ENCODE results near the gene ZNF474. TPM values are rescaled to one million over a fixed set of nuclear protein-coding genes. Genes with fewer than 3 reads are reported as not detected.

Gene ZNF474
- total RNA-seq, 1 experiment from 2014 or later: 0.36 TPM

DNA sequence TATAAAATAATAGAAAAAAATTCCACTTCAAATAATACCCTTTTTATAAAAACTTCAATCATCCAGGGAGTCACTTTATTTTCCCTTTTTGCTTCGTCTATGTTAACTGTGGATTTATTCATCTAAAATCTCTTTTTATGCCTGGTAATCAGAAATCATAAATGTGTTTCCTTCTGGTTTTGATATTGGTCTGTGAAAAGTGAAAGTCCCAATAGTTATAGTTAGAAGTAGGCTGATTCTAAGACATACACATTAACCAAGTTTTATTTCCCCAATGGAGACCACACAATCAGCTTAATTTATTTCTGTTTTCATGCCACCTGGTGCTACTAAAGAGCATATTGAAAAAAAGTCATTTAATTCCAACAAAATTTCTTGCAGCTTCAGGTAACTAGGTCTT, 45.7 kb downstream of the ZNF474 start:
- Histone ChIP-seq H4K20me1 (ENCODE audit: low read length) (no peaks in the 10 kb centered on the region), H3K4me3 (ENCODE audit: low read length) (no peak overlapping the region), H3K36me3 (ENCODE audit: low read depth, low read length) (no peaks in the 10 kb centered on the region), H3K4me1 (ENCODE audit: insufficient read depth, low read length) (0 out of 2 replicates have a peak, but pooled peaks cover 6% of the 10 kb centered on the region), H3K4me2 (ENCODE audit: low read length) (no peak overlapping the region), H3K9ac (ENCODE audit: low read length) (no peak overlapping the region), H3K9me2 (replicated peaks; ENCODE audit: low read length) (no peaks in the 10 kb centered on the region), H3F3A (ENCODE audit: low read length, unreplicated experiment) (no peaks in the 10 kb centered on the region), H2AFZ (ENCODE audit: low read length) (no peak overlapping the region), H3K9me3 (ENCODE audit: low read length) (no peaks in the 10 kb centered on the region), H3K27ac (ENCODE audit: low read length) (no peak overlapping the region), H3K79me2 (ENCODE audit: low read length) (no peaks in the 10 kb centered on the region), H3K27me3 (ENCODE audit: low read length) (no peaks in the 10 kb centered on the region)
- ChIA-PET CTCF (no interaction called here), POLR2A (ENCODE audit: unreplicated experiment) (no interaction called here)
- intact Hi-C loops (cut with micrococcal nuclease): no loop called here
- BruUV-seq (replicated peaks): no TSS peak
- ATAC-seq: no peak
- no peak for TF ChIP-seq EZH2phosphoT487 (IDR thresholded peaks at IDR 0.05; ENCODE audit: borderline replicate concordance, low read length)
- no peak for TF ChIP-seq EZH2 (IDR thresholded peaks at IDR 0.05; ENCODE audit: low read length, unreplicated experiment)
- TF ChIP-seq, protein P1, sequence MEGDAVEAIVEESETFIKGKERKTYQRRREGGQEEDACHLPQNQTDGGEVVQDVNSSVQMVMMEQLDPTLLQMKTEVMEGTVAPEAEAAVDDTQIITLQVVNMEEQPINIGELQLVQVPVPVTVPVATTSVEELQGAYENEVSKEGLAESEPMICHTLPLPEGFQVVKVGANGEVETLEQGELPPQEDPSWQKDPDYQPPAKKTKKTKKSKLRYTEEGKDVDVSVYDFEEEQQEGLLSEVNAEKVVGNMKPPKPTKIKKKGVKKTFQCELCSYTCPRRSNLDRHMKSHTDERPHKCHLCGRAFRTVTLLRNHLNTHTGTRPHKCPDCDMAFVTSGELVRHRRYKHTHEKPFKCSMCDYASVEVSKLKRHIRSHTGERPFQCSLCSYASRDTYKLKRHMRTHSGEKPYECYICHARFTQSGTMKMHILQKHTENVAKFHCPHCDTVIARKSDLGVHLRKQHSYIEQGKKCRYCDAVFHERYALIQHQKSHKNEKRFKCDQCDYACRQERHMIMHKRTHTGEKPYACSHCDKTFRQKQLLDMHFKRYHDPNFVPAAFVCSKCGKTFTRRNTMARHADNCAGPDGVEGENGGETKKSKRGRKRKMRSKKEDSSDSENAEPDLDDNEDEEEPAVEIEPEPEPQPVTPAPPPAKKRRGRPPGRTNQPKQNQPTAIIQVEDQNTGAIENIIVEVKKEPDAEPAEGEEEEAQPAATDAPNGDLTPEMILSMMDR (conservative IDR thresholded peaks at IDR 0.05; ENCODE audit: low read depth, low read length): no peak
- DNase-seq: no peak

DNA sequence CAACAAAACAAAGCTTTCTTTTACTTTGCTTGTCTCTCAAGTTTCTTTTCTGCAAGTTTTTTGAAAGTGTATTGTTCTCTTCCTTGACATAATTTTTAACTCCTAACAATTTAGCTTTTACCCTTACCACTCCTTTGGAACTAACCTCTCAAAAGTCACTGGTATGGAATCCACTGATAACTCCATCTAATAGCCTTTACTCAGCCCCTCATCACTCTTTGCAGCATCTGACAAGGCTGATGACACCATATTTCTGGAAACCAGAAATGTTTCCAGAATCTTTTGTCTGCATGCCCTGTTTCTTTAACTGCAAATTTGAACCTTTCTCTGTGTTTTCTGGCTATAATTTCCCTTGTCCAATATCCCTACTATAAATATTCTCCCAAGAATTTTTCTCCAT, 46.5 kb downstream of the ZNF474 start:
- TF ChIP-seq EZH2 (IDR thresholded peaks at IDR 0.05; ENCODE audit: low read length, unreplicated experiment): no peak
- TF ChIP-seq, protein P1 (conservative IDR thresholded peaks at IDR 0.05; ENCODE audit: low read depth, low read length): no peak
- no peak for TF ChIP-seq EZH2phosphoT487 (IDR thresholded peaks at IDR 0.05; ENCODE audit: borderline replicate concordance, low read length)
- ChIA-PET CTCF (no interaction called here), POLR2A (ENCODE audit: unreplicated experiment) (no interaction called here)
- Histone ChIP-seq H3K4me1 (ENCODE audit: insufficient read depth, low read length) (peaks cover 5% of the 10 kb centered on the region), H3K4me2 (ENCODE audit: low read length) (no peak overlapping the region), H3K79me2 (ENCODE audit: low read length) (no peaks in the 10 kb centered on the region), H3K27ac (ENCODE audit: low read length) (no peak overlapping the region), H3F3A (ENCODE audit: low read length, unreplicated experiment) (no peaks in the 10 kb centered on the region), H3K4me3 (ENCODE audit: low read length) (no peak overlapping the region), H3K36me3 (ENCODE audit: low read depth, low read length) (no peaks in the 10 kb centered on the region), H3K27me3 (ENCODE audit: low read length) (no peaks in the 10 kb centered on the region), H4K20me1 (ENCODE audit: low read length) (no peaks in the 10 kb centered on the region), H3K9me3 (ENCODE audit: low read length) (no peaks in the 10 kb centered on the region), H2AFZ (ENCODE audit: low read length) (no peak overlapping the region), H3K9ac (ENCODE audit: low read length) (no peak overlapping the region), H3K9me2 (replicated peaks; ENCODE audit: low read length) (no peaks in the 10 kb centered on the region)
- intact Hi-C loops (cut with micrococcal nuclease): no loop called here
- BruUV-seq (replicated peaks): no TSS peak
- no peak for ATAC-seq
- DNase-seq: no peak

DNA sequence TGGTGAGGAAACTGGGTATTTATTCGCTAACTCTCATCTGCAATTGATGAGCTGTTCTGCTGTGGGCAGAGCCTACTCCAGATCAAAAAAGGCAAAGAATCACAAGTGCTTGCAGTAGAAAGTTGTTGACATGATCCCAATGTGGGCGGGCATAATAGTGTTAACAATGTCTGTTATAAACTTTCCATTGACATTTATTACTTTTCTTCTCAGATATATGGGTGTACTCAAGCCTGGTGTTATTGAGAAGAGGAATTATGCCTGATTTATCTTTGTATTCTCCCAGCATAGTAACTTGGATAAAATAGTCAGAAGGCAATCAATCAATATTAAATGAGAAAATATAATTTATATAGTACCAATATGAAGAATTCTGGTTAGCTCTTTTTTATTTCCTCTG, 47.8 kb downstream of the ZNF474 start:
- no peak overlapping the region for H3K27ac ChIP-seq (ENCODE audit: low read length)
- no peak for TF ChIP-seq EZH2phosphoT487 (IDR thresholded peaks at IDR 0.05; ENCODE audit: borderline replicate concordance, low read length)
- TF ChIP-seq EZH2 (IDR thresholded peaks at IDR 0.05; ENCODE audit: low read length, unreplicated experiment): no peak
- TF ChIP-seq, protein P1 (conservative IDR thresholded peaks at IDR 0.05; ENCODE audit: low read depth, low read length): no peak
- no peak overlapping the region for H3K4me3 ChIP-seq (ENCODE audit: low read length)
- no peak overlapping the region for H3K4me2 ChIP-seq (ENCODE audit: low read length)
- ATAC-seq: no peak
- POLR2A ChIA-PET (ENCODE audit: unreplicated experiment): interaction anchor here (0.6 kb wide), 1 partner anchor 203 kb away, joined by 5 read pairs; no protein-coding TSS in a partner anchor
- H3K36me3 ChIP-seq (ENCODE audit: low read depth, low read length): no peaks in the 10 kb centered on the region
- H2AFZ ChIP-seq (ENCODE audit: low read length): no peak overlapping the region
- H3K9me2 ChIP-seq (replicated peaks; ENCODE audit: low read length): no peaks in the 10 kb centered on the region
- intact Hi-C loops (cut with micrococcal nuclease): no loop called here
- no peaks in the 10 kb centered on the region for H3F3A ChIP-seq (ENCODE audit: low read length, unreplicated experiment)
- BruUV-seq (replicated peaks): no TSS peak
- H3K79me2 ChIP-seq (ENCODE audit: low read length): no peaks in the 10 kb centered on the region
- CTCF ChIA-PET: no interaction called here
- peaks cover 18% of the 10 kb centered on the region for H3K4me1 ChIP-seq (ENCODE audit: insufficient read depth, low read length)
- no peak overlapping the region for H3K9ac ChIP-seq (ENCODE audit: low read length)
- no peaks in the 10 kb centered on the region for H3K9me3 ChIP-seq (ENCODE audit: low read length)
- no peaks in the 10 kb centered on the region for H4K20me1 ChIP-seq (ENCODE audit: low read length)
- H3K27me3 ChIP-seq (ENCODE audit: low read length): no peaks in the 10 kb centered on the region
- no peak for DNase-seq

All from PC-3 (cell line).